AG04449 (cell line): ENCODE measurements around the gene CALHM3.

Experiments used
- CTCF ChIA-PET: fragments of 350-600 bp; formaldehyde crosslinking; extraction: SDS; loops from one replicate; lab custom pipeline; 2021; ENCODE audit warnings: antibody characterized with exemption; lab: Yijun Ruan, JAX
- POLR2A ChIA-PET: fragments of 400-600, 350-600 bp; formaldehyde crosslinking; extraction: SDS; loops from one replicate; lab custom pipeline; 2020; ENCODE audit warnings: antibody characterized with exemption, inconsistent platforms; lab: Yijun Ruan, JAX
- DNase-seq: peaks from one replicate; pipeline ENCODE4 v3.0.0-alpha.2; 2010; ENCODE audit warnings: low read depth, low spot score
- H3K4me3 ChIP-seq: 2 replicates; pipeline ENCODE4 v1.5.1; 2011; ENCODE audit warnings: low read depth, mild to moderate bottlenecking, control low read depth, low read length
- TF ChIP-seq, protein P1 (sequence below): IDR thresholded peaks from one replicate; pipeline ENCODE4 v1.5.1; 2011; ENCODE audit warnings: mild to moderate bottlenecking, moderate library complexity, low read length, control low read depth, inconsistent platforms; ENCODE audit not compliant: insufficient read depth; ENCODE audit errors: missing control alignments

Gene CALHM3

DNA sequence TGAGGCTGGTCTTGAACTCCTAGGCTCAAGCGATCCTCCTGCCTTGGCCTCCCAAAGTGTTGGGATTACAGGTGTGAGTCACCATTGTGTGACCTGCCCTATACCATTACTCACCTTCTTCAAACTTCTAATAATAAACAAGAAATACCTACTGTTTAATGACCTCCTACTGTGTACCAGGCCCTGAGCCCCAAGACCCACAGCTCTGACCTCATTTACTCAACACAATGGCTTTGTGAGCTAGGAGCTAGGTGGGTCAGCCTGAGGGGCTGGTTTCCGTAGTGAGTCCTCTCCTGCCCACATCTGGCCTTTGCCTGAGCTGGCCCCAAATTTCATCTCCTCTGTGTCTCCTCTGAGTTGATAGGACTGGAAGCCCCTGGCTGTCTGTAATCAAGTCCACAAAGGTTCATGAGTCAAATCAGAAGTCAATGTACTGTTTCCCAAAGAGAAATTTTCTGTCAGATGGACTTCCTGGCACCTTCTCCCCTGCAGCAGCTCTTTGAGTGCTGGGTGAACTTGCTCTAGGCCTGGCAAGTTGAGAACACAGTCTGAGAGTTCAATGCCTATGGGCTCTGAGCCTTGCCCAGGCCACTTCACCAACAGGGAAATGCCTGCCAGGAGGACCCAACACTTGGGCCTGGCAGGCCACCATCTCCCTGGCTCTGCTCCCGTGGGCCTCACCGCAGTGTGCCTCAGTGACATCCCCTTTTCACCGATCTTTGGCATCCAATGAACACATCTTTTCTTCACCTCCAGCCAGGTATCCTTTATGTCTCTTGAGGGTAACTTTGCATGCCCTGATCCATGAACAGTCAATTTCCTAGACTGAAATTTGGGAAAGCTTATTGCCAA, 38.4 kb upstream of the CALHM3 start:
- ChIA-PET POLR2A (no interaction called here), CTCF (interaction anchor here (1.0 kb wide), 1 partner anchor 8 kb away, joined by 3 read pairs; no protein-coding TSS in a partner anchor)
- TF ChIP-seq, protein P1, sequence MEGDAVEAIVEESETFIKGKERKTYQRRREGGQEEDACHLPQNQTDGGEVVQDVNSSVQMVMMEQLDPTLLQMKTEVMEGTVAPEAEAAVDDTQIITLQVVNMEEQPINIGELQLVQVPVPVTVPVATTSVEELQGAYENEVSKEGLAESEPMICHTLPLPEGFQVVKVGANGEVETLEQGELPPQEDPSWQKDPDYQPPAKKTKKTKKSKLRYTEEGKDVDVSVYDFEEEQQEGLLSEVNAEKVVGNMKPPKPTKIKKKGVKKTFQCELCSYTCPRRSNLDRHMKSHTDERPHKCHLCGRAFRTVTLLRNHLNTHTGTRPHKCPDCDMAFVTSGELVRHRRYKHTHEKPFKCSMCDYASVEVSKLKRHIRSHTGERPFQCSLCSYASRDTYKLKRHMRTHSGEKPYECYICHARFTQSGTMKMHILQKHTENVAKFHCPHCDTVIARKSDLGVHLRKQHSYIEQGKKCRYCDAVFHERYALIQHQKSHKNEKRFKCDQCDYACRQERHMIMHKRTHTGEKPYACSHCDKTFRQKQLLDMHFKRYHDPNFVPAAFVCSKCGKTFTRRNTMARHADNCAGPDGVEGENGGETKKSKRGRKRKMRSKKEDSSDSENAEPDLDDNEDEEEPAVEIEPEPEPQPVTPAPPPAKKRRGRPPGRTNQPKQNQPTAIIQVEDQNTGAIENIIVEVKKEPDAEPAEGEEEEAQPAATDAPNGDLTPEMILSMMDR: no peak
- no peak for DNase-seq
- H3K4me3 ChIP-seq: no peak overlapping the region

DNA sequence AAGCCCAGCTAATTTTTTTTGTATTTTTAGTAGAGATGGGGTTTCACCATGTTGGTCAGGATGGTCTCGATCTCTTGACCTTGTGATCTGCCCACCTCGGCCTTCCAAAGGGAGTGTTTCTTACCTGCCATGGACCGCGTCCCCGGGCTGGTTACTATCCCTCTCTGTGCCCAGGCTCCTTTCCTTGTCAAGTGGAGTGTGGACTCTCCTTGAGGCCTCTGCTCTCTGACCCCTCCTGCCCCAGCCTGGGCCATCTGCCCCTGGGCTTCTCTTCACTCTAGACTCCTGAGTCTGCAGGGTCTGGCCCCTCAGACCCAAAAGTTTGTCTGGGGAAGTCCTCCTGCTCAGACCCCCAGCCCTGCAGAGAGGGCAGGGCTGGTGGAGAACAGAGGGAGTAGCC, 35.2 kb upstream of the CALHM3 start:
- H3K4me3 ChIP-seq: no peak overlapping the region
- POLR2A ChIA-PET: no interaction called here
- CTCF ChIA-PET: interaction anchor here (0.6 kb wide), 1 partner anchor 10 kb away, joined by 3 read pairs; no protein-coding TSS in a partner anchor
- DNase-seq: no peak
- TF ChIP-seq, protein P1: no peak

DNA sequence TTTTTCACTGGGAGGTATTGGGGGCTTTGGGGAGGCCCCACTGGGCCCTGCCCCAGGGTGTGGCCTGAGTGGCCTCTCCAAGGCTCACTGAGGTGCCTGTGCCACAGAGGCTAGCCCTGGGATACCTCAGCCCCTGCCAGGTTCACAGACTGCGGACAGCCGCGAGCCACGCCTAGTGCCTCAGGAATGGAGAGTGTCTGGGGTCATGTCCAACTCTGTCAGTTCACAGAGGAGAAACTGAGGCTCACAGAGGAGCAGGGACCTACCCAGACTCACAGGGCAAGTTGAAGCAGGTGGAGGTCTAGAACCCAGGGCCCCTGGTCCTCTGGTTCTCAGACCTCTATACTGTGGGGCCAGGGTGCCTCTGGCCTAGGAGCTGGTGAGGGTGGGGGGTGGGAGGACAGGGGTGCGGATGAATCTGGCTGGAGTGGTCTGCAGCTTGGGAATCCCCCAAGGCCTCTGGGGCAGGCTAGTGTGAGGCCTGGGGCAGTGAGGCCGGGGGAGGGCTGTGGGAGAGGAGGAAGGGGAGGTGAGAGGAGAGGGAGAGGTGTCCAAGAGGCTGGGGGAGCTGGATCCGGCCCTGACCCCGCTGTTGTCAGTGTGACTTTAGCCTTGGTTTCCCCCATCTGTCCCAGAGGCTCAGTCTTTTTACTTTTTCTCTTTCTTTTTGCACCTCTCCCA, 34.5 kb upstream of the CALHM3 start:
- ChIA-PET POLR2A (no interaction called here), CTCF (no interaction called here)
- TF ChIP-seq, protein P1: no peak
- no peak overlapping the region for H3K4me3 ChIP-seq
- no peak for DNase-seq

DNA sequence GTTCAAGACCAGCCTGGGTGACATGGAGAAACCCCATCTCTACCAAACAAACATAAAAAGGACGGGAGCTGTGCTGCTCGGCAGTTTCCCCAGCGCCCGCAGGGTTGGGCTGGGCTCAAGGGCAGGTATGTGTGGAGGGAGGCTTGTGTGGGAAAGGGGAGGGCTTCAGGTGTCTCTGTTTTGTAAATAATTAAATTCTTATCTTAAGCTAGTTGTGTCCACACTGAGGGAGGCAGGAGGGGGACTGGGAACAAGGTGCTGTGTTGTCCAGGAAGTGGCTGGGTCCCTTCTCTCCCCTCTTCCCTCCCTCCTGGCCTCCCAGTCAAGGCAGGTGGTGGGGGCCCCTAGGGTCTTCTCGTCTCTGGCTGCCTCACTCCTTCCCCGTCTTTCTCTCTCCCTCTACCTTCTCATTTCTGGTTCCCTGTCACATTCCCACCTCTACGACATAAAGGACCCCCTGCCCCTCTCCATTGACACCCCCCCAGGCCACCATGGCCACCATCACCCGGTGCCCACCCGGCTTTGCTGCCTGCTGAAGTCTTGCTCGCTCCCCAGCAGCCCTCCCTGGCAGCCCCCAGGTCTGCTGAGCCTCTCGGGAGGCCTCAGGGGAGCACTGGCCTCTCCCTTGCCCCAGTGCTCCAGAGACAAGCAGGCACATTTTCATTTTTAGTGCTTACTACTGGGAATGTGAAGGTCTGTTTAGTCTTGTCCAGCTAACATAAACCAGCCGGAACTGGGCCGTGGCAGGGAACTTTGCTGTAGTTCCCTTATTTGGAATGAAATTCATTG, 33.7 kb upstream of the CALHM3 start:
- CTCF ChIA-PET: no interaction called here
- no peak for DNase-seq

DNA sequence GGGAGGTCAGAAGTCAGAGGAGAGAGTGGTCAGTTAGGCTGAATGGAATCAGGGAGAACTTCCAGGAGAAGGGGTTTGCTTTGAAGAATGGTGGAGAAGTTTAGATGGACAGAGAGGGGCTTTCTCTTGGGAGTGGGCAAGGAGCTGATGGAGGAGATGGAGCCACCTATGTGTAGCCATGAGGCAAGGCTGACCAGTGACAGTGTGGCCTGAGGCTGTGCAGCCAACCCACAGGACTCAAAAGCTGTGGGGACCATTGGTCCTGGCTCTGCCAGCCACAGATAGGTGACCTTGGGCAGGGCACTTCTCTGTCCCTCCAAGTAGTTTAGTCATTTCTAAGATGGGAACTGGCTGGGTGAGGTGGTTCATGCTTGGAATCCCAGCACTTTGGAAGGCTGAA, 33.1 kb upstream of the CALHM3 start:
- TF ChIP-seq, protein P1: no peak
- DNase-seq: no peak
- CTCF ChIA-PET: no interaction called here
- POLR2A ChIA-PET: no interaction called here
- H3K4me3 ChIP-seq: no peak overlapping the region

More for the DNA sequence above, 33.7 kb upstream of the CALHM3 start:
- no peak overlapping the region for H3K4me3 ChIP-seq
- POLR2A ChIA-PET: no interaction called here
- TF ChIP-seq, protein P1: no peak
